Hepatic stellate cell (primary cell): ENCODE results near the gene SLC27A1.
"Not testable (repeated sequence)": the region's sequence is repeated elsewhere in the genome, so short reads cannot be mapped to it uniquely, and the experiment has no call there.

ENCODE experiments used
- DNase-seq: peaks from one replicate; pipeline ENCODE4 v3.0.0; 2011; ENCODE audit warnings: low spot score

SLC27A1 gene

DNA sequence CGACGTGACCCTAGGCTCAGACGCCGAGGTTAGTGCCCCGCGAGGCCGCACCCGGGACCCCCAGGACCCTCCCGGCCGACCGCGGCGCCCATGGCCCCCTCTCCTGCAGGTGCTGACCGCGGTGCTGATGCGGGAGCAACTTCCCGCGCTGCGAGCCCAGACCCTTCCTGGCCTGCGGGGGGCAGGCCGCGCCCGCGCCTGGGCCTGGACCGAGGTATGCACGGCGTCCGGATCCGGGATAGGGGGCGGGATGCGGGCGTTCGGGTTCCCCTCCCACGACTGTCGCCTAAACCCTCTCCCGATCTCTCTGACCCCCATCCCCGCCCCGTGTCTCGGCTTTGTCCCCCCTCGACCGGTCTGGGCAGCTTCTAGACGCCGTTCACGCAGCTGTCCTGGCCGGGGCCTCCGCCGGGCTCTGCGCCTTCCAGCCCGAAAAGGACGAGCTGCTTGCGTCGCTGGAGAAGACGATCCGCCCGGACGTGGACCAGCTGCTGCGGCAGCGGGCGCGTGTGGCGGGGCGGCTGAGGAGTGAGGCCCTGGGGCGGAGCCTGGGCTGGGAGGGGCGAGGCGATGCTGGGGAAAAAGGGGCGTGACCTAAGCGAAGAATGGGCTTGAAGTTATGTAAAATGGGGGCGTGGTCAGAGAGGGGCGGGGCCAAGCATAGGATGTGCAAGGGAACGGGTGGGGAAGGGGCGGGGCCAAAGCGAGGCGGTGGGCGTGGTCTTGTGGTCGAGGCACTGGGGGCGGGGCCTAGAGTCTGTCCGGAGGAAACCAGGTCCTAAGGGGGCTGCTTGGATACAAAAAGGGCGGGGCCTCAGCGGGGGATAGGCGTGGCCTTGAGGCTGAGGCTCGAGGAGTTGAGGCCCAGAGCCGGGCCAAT is 69.2 kb downstream of the SLC27A1 start:
- DNase-seq = peak; percentile 96

DNA sequence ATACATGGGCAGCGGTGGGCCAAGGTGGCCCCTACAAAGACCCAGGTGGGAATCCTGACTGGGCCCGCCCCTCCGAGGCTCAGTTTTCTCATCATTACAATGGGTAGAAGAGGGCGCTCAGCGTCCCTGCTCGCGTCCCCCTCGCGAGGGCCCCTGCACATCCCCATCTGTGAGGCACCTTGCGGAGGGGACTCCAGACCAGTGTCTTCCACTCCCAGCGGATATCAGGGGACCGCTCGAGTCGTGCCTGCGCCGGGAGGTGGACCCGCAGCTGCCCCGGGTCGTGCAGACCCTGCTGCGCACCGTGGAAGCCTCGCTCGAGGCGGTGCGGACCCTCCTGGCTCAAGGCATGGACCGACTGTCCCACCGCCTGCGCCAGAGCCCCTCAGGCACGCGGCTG is 69.8 kb downstream of the SLC27A1 start:
- no peak for DNase-seq

DNA sequence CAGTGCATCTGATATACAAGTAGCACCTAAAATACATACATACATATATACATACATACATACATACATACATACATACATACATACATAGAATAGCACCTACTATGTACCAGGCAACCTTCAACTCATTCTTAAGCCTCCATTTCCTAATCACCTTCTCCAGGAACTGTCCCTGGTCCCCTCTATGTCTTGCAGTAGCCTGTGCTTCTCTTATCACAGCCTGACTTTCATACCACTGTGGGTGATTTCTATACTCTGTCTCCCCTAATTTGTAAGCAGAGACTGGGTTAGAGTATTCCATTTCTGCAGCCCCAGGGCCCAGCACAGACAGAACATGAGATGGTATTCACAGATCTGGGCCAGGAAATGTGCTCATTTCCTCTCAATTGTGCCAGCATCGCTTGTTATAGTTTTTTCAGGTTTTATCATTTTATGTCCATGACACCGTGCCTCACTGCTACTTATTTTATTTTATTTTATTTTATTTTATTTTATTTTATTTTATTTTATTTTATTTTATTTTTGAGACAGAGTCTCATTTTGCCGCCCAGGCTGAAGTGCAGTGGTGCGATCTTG is 70.9 kb downstream of the SLC27A1 start:
- no peak for DNase-seq

DNA sequence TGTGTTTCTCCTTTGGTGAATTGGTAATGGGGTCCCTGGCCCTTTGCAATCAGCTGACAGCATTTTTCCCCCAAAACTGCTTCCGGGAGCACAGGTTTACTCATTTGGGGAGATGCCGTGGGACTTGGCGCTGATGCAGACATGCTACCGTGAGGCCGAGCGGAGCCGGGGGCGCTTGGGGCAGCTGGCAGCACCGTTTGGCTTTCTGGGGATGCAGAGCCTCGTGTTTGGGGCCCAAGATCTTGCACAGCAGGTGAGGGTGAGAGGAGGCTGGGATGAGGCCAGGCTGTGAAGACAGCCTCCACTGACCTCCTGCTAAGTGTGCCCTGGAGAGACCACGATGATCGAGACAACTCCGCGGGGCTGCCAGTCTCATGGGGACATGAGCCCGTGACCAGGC is 71.7 kb downstream of the SLC27A1 start:
- DNase-seq = no peak

DNA sequence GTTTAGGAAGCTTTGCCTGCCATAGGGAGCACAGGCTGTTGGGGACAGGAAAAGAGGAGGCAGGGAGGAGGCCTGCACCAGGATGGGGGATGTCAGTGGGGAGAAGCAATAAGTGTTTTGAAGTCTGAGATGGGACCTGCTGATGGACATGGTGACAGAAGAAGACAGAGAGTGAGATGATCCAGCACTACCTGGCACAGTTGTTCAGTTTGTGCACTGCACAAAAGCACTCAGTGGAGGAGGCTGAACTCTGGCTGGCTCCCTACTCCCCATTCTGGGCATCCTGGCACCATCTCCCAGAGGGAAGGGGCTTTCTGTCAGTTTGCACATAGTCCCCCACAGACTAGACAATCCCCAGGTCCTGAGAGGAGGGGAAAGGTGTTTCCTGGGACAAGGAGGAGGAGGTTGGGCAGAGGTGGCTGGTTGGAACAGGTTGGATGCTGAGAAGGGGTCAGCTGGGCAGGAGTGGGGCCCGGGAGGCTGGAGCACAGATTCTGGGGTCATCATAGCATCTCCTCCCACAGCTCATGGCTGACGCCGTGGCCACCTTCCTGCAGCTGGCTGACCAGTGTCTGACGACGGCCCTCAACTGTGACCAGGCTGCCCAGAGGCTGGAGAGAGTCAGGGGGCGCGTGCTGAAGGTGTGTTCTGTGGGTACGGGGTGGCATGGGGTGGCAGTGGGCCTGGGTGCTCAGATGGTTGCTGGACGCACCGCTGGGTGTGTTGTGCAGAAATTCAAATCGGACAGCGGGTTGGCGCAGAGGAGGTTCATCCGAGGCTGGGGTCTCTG is 72.7 kb downstream of the SLC27A1 start:
- DNase-seq = no peak

DNA sequence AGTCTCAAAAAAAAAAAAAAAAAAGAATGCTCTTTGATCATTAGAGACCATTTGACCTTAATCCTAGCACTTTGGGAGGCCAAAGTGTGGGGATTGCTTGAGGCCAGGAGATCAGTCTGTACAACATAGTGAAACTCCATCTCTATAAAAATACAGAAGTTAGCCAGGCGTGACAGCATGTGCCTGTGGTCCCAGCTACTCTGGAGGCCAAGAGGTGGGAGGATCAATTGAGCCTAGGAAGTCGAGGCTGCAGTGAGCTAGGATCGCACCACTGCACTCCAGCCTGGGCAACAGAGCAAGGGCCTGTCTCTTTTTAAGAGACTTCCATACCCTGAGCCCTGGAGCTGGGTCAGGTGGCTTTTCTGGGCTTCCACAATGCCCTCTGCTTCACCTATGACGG is 73.7 kb downstream of the SLC27A1 start:
- no peak for DNase-seq

DNA sequence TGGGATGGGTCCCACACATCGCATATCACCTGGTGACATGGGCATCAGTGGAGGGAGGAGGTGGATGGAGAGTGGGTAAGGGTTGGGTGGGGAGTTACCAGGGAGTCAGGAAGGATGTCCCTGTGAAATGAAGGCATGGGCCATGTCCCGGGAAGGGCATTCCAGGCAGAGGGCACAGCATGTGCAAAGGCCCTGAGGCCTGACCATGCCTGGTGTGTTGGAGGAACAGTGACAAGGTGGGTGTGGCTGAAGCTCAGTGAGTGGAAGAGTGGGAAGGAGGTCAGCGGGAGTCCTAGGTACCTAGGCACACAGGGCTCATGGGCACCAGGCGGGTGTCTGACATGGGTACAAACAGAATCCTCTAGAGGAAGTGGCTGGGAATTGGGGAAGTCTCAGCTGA is 74.1 kb downstream of the SLC27A1 start:
- no peak for DNase-seq

DNA sequence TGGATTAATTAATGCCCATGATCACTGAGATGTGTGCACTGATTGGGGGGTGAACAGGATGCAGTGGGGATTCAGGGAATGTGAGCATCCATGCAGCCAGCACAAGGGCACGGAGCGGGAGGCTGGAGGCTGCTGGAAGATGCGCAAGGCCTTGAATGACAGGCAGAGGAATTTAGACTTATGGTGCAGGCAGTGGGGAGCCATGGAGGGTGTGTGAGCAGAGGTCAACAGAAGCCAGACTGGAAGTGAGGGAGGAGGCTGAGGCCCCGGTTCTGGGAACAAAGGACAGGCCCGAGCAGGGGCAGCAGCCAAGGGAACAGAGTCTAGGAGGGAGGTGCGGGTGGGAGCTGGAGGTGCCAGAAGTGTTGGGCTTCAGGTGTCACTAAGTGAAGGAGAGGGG is 77.8 kb downstream of the SLC27A1 start:
- DNase-seq = no peak

DNA sequence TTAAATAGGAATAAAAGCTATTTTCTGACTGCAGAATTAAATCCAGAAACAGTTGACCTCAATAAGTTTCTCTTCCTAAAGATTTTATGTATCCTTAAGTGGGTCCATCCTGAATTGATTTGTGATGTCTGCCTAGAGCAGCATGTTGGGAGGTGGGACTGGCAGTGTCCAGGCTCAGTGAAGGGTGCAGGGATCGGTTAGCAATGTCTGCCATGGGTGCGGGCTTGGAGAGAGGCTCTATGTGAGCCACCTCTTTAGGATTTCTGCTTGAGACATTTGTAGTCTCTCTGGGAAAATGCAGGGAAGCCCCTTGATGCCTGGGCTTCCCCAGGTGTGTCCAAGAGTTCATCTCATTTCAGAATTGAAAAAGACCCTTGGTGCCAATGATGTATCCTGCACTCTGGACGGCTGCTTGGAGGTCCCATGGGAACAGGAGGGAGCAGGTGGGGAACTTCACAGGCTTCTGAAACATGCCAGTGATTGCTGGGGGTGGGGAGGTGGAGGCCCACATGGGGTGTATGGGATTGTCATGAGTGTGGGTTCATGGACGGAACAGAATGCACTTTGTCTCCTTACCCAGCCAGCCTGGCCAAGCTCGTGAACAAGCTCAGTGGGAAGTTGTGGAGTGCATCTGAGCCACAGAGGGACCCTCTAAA is 78.9 kb downstream of the SLC27A1 start:
- no peak for DNase-seq

DNA sequence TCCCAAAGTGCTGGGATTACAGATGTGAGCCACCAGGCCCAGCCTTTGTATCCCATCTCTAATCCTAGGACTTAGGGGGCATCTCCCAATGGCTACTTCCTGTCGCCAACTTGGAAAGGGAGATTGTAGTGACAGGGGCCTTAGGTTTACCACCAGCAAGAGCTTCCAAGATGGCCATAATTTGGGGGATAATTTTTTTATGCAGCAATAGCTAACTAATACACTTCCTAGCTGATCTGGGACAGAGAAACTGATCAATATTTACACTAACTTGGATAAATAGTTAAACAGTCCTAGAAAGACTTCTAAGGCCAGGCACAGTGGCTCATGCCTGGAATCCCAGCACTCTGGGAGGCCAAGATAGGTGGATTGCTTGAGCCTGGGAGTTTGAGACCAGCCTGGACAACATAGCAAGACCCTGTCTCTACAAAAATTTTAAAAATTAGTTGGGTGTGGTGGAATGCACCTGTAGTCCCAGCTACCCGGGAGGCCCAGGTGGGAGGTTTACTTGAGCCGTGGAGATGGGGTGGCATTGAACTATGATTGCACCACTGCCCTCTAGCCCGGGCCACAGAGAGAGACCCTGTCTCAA is 79.8 kb downstream of the SLC27A1 start:
- DNase-seq = no peak

DNA sequence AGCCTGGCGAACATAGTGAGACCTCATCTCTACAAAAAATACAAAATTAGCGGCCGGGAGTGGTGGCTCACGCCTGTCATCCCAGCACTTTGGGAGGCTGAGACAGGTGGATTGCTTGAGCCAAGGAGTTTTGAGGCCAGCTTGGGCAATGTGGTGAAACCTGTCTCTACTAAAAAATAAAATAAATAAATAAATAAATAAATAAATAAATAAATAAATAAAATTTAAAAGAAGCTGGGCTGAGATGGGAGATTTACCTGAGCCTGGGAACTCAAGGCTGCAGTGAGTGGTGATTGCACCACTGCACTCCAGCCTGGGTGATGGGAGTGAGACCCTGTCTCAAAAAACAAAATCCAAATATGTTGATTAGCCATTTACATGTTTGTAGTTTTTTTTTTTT is 82.4 kb downstream of the SLC27A1 start:
- DNase-seq = not testable (repeated sequence)

DNA sequence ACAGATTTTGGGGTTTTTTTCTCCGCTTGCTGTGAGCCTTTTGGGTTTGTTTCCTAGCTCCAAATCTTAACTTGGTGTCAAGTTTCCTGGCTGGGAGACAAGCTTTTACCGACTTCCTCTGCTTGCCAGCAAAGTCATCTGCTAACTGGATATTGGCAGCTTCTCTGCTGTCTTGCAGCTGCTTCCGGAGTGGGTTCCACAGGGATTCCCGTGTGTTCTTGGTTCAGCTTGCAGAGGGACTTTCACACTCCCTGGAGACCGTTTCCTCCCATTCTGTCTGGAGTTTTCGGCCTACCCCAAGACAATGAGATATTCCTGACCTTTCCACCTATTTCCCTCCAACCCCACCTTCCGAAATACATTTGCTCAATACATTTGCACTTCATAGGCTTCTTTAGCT is 82.9 kb downstream of the SLC27A1 start:
- DNase-seq = peak; percentile 69

DNA sequence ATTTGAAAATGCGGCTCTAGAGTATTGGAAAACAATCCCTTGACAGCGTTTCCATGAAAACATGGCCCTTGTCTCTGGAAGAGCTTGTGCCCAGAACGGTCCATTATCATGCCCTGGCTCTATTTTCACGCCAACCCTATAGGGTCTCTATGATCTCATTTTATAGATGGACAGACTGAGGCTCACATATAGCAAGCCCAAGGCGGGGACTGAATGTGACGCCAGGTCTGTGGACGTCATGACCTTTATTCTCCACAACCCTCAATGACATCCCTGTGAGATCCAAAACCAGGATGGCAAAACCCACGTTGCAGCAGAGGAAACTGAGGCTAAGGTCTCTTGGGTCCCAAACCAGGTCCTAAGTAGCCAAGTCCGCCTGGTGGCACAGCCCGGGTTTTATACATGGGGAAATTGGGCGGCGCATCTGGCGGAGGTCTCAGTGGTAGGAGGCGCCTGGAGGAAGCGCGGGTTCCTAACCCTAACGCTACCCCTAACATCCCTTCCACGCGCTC is 84.7 kb downstream of the SLC27A1 start:
- DNase-seq = no peak

DNA sequence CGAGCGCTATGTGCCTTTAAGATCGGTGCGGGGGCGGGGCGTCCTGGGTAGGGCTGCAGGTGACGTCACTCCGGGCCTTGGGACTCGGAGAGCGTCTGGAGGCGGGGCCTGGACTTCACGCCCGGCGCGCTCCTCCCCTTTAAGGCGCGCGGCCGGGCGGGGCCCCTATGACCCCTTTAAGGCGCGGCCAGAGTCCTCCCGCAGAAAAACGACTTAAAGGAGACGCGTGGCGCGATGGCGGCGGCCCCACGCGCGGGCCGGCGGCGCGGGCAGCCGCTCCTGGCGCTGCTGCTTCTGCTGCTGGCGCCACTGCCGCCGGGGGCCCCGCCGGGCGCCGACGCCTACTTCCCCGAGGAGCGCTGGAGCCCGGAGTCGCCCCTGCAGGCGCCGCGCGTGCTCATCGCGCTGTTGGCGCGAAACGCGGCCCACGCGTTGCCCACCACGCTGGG is 85.2 kb downstream of the SLC27A1 start, which contains the start of gene COLGALT1:
Gene COLGALT1, plus strand, starts transcription at position 170 of the 449 bp plus-strand sequence. Its CDS starts 65 bp downstream, at position 235.
- peak; percentile 97 for DNase-seq
